SK-N-SH treated with all-trans-retinoic acid at 6 μM for 48 hours (cell line): ENCODE measurements around the gene ROBO2.

Experiments used
- ATAC-seq: fragments of 200-7000 bp; cut with Tn5 transposase; 3 replicates; pipeline ENCODE4 v1.9.1; 2020; ENCODE audit warnings: mild to moderate bottlenecking, moderate library complexity
- BACH2 ChIP-seq: fragments of 250-450 bp; sonication (Bioruptor Pico); IDR thresholded peaks from 2 replicates; pipeline ENCODE4 v1.9.0; 2021; ENCODE audit warnings: mild to moderate bottlenecking, borderline replicate concordance
- CREB5 ChIP-seq: fragments of 250-450 bp; sonication (Bioruptor Pico); IDR thresholded peaks from 2 replicates; pipeline ENCODE4 v1.5.1; 2020; ENCODE audit warnings: low read depth, mild to moderate bottlenecking, moderate library complexity
- CSDC2 ChIP-seq: fragments of 250-450 bp; sonication (Bioruptor Pico); IDR thresholded peaks from 2 replicates; pipeline ENCODE4 v1.5.0; 2020; ENCODE audit warnings: mild to moderate bottlenecking, moderate library complexity
- CSRNP3 ChIP-seq: fragments of 250-450 bp; sonication (Bioruptor Pico); IDR thresholded peaks from 2 replicates; pipeline ENCODE4 v1.5.1; 2021; ENCODE audit warnings: mild to moderate bottlenecking, moderate library complexity
- ESRRG ChIP-seq: fragments of 250-450 bp; sonication (Bioruptor Pico); IDR thresholded peaks from 2 replicates; pipeline ENCODE4 v1.6.1; 2021; ENCODE audit warnings: mild to moderate bottlenecking
- GLIS3 ChIP-seq: fragments of 250-450 bp; sonication (Bioruptor Pico); IDR thresholded peaks from 2 replicates; pipeline ENCODE4 v1.5.0; 2020; ENCODE audit warnings: mild to moderate bottlenecking, moderate library complexity
- ISL1 ChIP-seq: fragments of 250-450 bp; sonication (Bioruptor Pico); IDR thresholded peaks from 2 replicates; pipeline ENCODE4 v2.1.2; 2022; ENCODE audit warnings: mild to moderate bottlenecking, moderate library complexity
- OSR1 ChIP-seq: fragments of 250-450 bp; sonication (Bioruptor Pico); IDR thresholded peaks from 2 replicates; pipeline ENCODE4 v1.8.0; 2022; ENCODE audit warnings: moderate library complexity, mild to moderate bottlenecking, inconsistent platforms
- PATZ1 ChIP-seq: fragments of 250-450 bp; sonication (Bioruptor Pico); IDR thresholded peaks from 2 replicates; pipeline ENCODE4 v1.8.0; 2020; ENCODE audit warnings: mild to moderate bottlenecking, moderate library complexity, borderline replicate concordance
- POU6F1 ChIP-seq: fragments of 250-450 bp; sonication (Bioruptor Pico); IDR thresholded peaks from 2 replicates; pipeline ENCODE4 v1.8.0; 2021; ENCODE audit warnings: low read depth, mild to moderate bottlenecking, moderate library complexity, borderline replicate concordance
- PPARA ChIP-seq: fragments of 250-450 bp; sonication (Bioruptor Pico); IDR thresholded peaks from 2 replicates; pipeline ENCODE4 v1.5.0; 2020; ENCODE audit warnings: mild to moderate bottlenecking, borderline replicate concordance
- RARB ChIP-seq: fragments of 250-450 bp; sonication (Bioruptor Pico); IDR thresholded peaks from 2 replicates; pipeline ENCODE4 v1.8.0; 2021; ENCODE audit warnings: mild to moderate bottlenecking, moderate library complexity
- SNAI2 ChIP-seq: fragments of 250-450 bp; sonication (Bioruptor Pico); IDR thresholded peaks from 2 replicates; pipeline ENCODE4 v1.5.0; 2020; ENCODE audit warnings: mild to moderate bottlenecking, moderate library complexity
- TCF4 ChIP-seq: fragments of 250-450 bp; sonication (Bioruptor Pico); IDR thresholded peaks from 2 replicates; pipeline ENCODE4 v1.8.0; 2021; ENCODE audit warnings: mild to moderate bottlenecking, moderate library complexity, borderline replicate concordance
- TOX ChIP-seq: fragments of 250-450 bp; sonication (Bioruptor Pico); IDR thresholded peaks from 2 replicates; pipeline ENCODE4 v1.8.0; 2021; ENCODE audit warnings: mild to moderate bottlenecking, moderate library complexity, borderline replicate concordance
- TSHZ2 ChIP-seq: fragments of 250-450 bp; sonication (Bioruptor Pico); IDR thresholded peaks from 2 replicates; pipeline ENCODE4 v1.5.0; 2020; ENCODE audit warnings: mild to moderate bottlenecking, moderate library complexity
- ZFP3 ChIP-seq: fragments of 250-450 bp; sonication (Bioruptor Pico); IDR thresholded peaks from 2 replicates; pipeline ENCODE4 v1.5.0; 2020; ENCODE audit warnings: mild to moderate bottlenecking, moderate library complexity
- ZFP30 ChIP-seq: fragments of 450-650 bp; formaldehyde crosslinking; IDR thresholded peaks from 2 replicates; pipeline ENCODE4 v1.5.0; 2022; ENCODE audit warnings: mild to moderate bottlenecking, moderate library complexity
- ZNF565 ChIP-seq: fragments of 450-650 bp; formaldehyde crosslinking; conservative IDR thresholded peaks from 2 replicates; pipeline ENCODE4 v1.5.0; 2020; ENCODE audit warnings: low read depth, mild to moderate bottlenecking, moderate library complexity
- ZNF70 ChIP-seq: fragments of 450-650 bp; formaldehyde crosslinking; IDR thresholded peaks from 2 replicates; pipeline ENCODE4 v1.5.0; 2020; ENCODE audit warnings: mild to moderate bottlenecking, moderate library complexity
- ZNF8 ChIP-seq: fragments of 450-650 bp; formaldehyde crosslinking; IDR thresholded peaks from 2 replicates; pipeline ENCODE4 v1.5.0; 2020; ENCODE audit warnings: mild to moderate bottlenecking, moderate library complexity

The ROBO2 gene

GRCh38 chr3:77427528-77427927 lies 387.6 kb downstream of the ROBO2 start:
- no peak for TF ChIP-seq CSRNP3 (CRISPR knock-in tag)
- TF ChIP-seq PATZ1 (CRISPR knock-in tag): no peak
- TF ChIP-seq ESRRG: no peak
- TF ChIP-seq SNAI2 (CRISPR knock-in tag): no peak
- no peak for TF ChIP-seq ISL1
- no peak for TF ChIP-seq BACH2 (CRISPR knock-in tag)
- TF ChIP-seq RARB (CRISPR knock-in tag): no peak
- TF ChIP-seq TCF4: no peak
- TF ChIP-seq OSR1 (CRISPR knock-in tag): no peak
- TF ChIP-seq TSHZ2: no peak
- TF ChIP-seq CSDC2 (CRISPR knock-in tag): no peak
- TF ChIP-seq PPARA (CRISPR knock-in tag): no peak
- no peak for TF ChIP-seq ZNF565 (CRISPR knock-in tag)
- TF ChIP-seq ZFP30: no peak
- no peak for TF ChIP-seq POU6F1 (CRISPR knock-in tag)
- TF ChIP-seq ZNF8 (CRISPR knock-in tag): no peak
- no peak for ATAC-seq

GRCh38 chr3:77436908-77437307 lies 397.0 kb downstream of the ROBO2 start:
- TF ChIP-seq ISL1: 0 out of 2 replicates have a peak, but pooled peaks have one; percentile 26
- no peak for TF ChIP-seq ZFP30
- no peak for TF ChIP-seq BACH2 (CRISPR knock-in tag)
- ATAC-seq: no peak

- ATAC-seq: no peak
- TF ChIP-seq POU6F1 (CRISPR knock-in tag) (no peak), ZFP3 (CRISPR knock-in tag) (no peak), CSRNP3 (CRISPR knock-in tag) (no peak), CREB5 (CRISPR knock-in tag) (no peak), ZFP30 (no peak), ZNF70 (no peak), PPARA (CRISPR knock-in tag) (no peak), RARB (CRISPR knock-in tag) (no peak), GLIS3 (no peak), PATZ1 (CRISPR knock-in tag) (no peak), BACH2 (CRISPR knock-in tag) (no peak), TOX (CRISPR knock-in tag) (no peak), ZNF565 (CRISPR knock-in tag) (no peak)
Measured at GRCh38 chr3:77446084-77446483, 406.2 kb downstream of the ROBO2 start.
